Measurements from ENCODE around the gene ABCA3.
A peak's percentile ranks its signal among the peaks of the same experiment; 100 is the strongest.
"Not testable (repeated sequence)": the region's sequence is repeated elsewhere in the genome, so short reads cannot be mapped to it uniquely, and the experiment has no call there.

Gene ABCA3

DNA sequence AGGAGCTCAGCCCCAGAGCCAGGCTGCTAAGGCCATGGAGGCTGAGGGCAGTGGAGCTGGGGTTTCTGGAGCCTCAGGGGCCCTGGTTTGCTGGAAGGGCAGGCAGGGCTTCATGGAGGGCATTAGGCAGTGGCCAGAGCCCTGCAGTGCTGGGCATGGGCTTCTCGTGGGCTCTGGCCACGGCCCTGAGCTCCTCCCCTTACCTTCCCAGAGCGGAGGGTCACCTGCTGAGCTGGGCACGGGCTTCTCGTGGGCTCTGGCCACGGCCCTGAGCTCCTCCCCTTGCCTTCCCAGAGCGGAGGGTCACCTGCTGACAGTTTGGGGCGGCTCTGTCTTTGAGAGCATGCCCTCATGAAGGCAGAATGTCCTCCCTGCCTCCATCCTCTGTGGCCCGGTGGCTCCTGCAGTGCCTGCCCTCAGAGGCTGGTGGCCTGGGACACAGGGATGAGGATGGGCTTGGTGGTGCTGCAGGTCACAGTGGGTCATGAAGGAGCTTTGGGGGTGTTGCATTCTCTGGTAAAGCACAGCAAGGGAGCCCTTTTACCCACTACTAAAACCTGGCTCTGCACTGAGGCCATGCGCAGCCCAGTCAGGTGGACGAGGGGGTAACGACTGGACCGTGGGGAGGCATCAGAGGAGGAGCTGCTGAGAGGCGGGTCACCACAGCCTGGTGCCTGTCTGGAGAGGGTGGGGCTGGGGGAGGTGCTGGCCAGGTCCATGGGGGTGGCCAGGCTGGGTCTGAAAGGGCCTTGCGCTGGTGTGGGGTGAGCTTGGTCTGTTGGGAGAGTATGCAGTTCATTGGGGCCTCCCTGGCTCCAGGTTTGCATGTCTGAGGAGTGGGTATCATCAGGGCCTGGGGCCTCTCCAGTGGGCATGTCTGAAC, 69.7 kb downstream of the ABCA3 start:
- H3K9me3 ChIP-seq (ENCODE audit: control insufficient read depth, insufficient read depth, low read length), result no peaks in the 10 kb centered on the region
- H3K36me3 ChIP-seq (ENCODE audit: control insufficient read depth, insufficient read depth, low read length), result no peaks in the 10 kb centered on the region; the same call in 1 of the 2 replicates
- H3K27me3 ChIP-seq (ENCODE audit: control insufficient read depth, insufficient read depth, low read length), result no peaks in the 10 kb centered on the region
- DNase-seq (ENCODE audit: low read depth, low spot score), result no peak
- H3K4me1 ChIP-seq (ENCODE audit: control insufficient read depth, insufficient read depth, low read length), result no peaks in the 10 kb centered on the region
- H3K4me3 ChIP-seq (ENCODE audit: low read length), result no peak overlapping the region
- H3K27ac ChIP-seq (ENCODE audit: low read length), result no peak overlapping the region
- WGBS (ENCODE audit: insufficient coverage, insufficient read length), result no CpG with 5 or more reads among the region's 15 CpGs

DNA sequence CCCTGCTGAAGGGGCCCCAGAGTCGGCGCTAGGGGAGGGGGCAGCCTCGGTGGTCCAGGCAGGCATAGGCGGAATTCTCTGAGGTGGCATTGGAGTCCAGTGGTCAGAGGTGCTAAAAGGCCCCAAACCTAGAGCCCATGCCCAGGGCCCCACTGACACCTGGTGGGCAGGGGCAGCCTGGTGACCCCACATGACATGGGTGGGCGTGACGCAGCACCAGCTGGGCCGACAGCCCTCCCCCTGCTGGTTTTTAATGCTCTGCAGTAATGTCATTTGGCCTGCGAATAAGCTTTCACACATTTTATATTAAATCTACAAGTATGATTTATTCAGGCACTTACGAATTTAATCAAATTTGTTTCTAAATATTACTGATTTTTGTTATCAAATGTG, 70.5 kb downstream of the ABCA3 start:
- no peak overlapping the region for H3K27ac ChIP-seq (ENCODE audit: low read length)
- no peak for DNase-seq (ENCODE audit: low read depth, low spot score)
- WGBS (ENCODE audit: insufficient coverage, insufficient read length), result no CpG with 5 or more reads among the region's 9 CpGs

DNA sequence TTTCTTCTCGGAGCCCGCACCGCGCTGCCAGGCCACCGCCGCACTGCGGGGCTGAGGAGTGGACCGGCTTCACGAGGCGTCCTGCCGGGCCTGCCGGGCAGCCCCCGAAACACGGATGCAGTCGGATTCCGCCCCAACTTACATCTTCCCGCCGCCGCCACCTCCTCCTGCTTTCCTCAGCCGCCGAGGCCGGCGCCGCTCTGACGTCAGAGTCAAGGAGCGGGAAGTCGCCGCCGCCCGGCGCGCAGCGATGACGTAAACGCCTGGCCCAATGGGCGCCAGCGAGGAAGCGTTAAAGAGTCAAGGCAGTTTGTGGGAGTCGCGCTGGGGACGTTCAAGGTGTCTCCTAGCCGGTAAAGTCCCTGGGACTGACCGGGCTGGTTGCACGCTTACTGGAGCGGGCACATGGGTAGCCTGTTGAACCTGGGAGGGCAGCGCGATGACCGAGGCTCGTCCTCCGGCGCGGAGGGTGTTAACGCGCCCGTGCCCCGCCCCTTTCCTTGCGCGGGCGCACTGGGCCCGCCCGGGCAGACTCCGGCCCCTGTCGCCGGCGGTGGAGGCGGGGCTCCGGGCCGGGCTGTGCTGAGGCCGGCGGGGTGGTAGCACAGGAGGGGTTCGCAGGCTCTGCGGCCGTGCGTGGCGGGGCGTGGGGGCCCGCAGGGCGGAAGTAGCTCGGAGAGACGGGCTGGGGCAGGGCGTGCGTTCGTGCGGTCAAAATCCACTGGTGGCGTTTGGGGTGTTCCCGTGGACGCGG, 72.4 kb downstream of the ABCA3 start, which contains the start of gene RNPS1:
TSS of gene RNPS1 (minus strand) at position 214 of the 754 bp plus-strand sequence. CDS start 3,483 bp downstream, outside the sequence.
- Histone ChIP-seq H3K27me3 (ENCODE audit: control insufficient read depth, insufficient read depth, low read length) (no peaks in the 10 kb centered on the region), H3K36me3 (ENCODE audit: control insufficient read depth, insufficient read depth, low read length) (peaks cover 9% of the 10 kb centered on the region), H3K9me3 (ENCODE audit: control insufficient read depth, insufficient read depth, low read length) (no peaks in the 10 kb centered on the region), H3K4me1 (ENCODE audit: control insufficient read depth, insufficient read depth, low read length) (no peaks in the 10 kb centered on the region), H3K27ac (ENCODE audit: low read length) (no peak within 1 kb of the TSS), H3K4me3 (ENCODE audit: low read length) (peak within 1 kb of the TSS; percentile 53)
- peak; percentile 85 for DNase-seq (ENCODE audit: low read depth, low spot score)
- no CpG with 5 or more reads among the region's 88 CpGs for WGBS (ENCODE audit: insufficient coverage, insufficient read length)

More for the DNA sequence above, 70.5 kb downstream of the ABCA3 start:
- no peak overlapping the region for H3K4me3 ChIP-seq (ENCODE audit: low read length)
- no peaks in the 10 kb centered on the region for H3K4me1 ChIP-seq (ENCODE audit: control insufficient read depth, insufficient read depth, low read length)
- no peaks in the 10 kb centered on the region; the same call in 1 of the 2 replicates for H3K36me3 ChIP-seq (ENCODE audit: control insufficient read depth, insufficient read depth, low read length)
- H3K9me3 ChIP-seq (ENCODE audit: control insufficient read depth, insufficient read depth, low read length), result no peaks in the 10 kb centered on the region
- H3K27me3 ChIP-seq (ENCODE audit: control insufficient read depth, insufficient read depth, low read length), result no peaks in the 10 kb centered on the region

DNA sequence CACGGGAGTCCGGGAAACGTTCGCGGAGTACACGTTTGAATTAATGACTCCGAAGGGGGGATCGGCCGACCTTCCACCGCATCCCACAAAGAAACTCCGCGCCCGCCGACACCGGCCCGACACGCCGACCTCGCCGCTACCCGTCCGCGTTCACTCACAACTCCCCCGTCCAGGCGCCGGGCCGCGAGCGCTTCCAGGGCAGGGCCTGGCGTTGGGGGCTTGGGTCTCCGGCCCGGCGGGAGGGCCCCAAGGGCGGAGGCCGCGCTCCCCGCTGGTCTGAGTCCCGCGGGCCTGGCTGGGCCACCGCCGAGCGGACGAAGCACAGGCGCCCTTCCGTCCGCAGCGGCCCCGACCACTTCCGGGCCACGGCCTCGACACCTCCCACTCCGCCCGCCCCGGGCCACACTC, 73.0 kb downstream of the ABCA3 start:
- no CpG with 5 or more reads among the region's 54 CpGs for WGBS (ENCODE audit: insufficient coverage, insufficient read length)
- not testable (repeated sequence) for H3K4me1 ChIP-seq (ENCODE audit: control insufficient read depth, insufficient read depth, low read length); DNase-seq (ENCODE audit: low read depth, low spot score); H3K27ac ChIP-seq (ENCODE audit: low read length); H3K27me3 ChIP-seq (ENCODE audit: control insufficient read depth, insufficient read depth, low read length); H3K9me3 ChIP-seq (ENCODE audit: control insufficient read depth, insufficient read depth, low read length)
- Histone ChIP-seq H3K36me3 (ENCODE audit: control insufficient read depth, insufficient read depth, low read length) (peaks cover 15% of the 10 kb centered on the region), H3K4me3 (ENCODE audit: low read length) (peak overlapping the region; percentile 53)

DNA sequence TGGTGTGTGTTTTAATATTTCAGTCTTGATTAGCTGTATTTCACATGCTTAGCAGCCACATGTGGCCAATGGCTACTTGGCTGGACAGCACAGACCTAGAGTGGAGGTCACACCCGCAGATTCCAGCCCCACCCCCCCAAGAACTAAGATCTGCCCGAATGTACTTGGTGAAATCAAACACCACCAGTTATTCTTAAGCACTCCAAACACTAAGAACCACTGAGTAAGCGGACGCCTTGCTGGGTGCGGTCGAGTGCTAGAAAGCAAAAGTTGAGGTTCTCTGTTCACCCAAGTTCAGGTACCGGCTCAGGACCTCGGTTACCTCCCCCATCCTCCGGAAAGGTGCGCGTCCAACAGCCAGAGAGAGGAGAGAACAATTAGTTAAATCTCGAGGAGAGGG, 73.6 kb downstream of the ABCA3 start:
- not testable (repeated sequence) for H3K27me3 ChIP-seq (ENCODE audit: control insufficient read depth, insufficient read depth, low read length); DNase-seq (ENCODE audit: low read depth, low spot score); H3K9me3 ChIP-seq (ENCODE audit: control insufficient read depth, insufficient read depth, low read length); H3K27ac ChIP-seq (ENCODE audit: low read length); H3K4me1 ChIP-seq (ENCODE audit: control insufficient read depth, insufficient read depth, low read length)
- WGBS (ENCODE audit: insufficient coverage, insufficient read length), result no CpG with 5 or more reads among the region's 12 CpGs
- peaks cover 21% of the 10 kb centered on the region for H3K36me3 ChIP-seq (ENCODE audit: control insufficient read depth, insufficient read depth, low read length)
- H3K4me3 ChIP-seq (ENCODE audit: low read length), result peak overlapping the region; percentile 53; the same call in 1 of the 2 replicates

DNA sequence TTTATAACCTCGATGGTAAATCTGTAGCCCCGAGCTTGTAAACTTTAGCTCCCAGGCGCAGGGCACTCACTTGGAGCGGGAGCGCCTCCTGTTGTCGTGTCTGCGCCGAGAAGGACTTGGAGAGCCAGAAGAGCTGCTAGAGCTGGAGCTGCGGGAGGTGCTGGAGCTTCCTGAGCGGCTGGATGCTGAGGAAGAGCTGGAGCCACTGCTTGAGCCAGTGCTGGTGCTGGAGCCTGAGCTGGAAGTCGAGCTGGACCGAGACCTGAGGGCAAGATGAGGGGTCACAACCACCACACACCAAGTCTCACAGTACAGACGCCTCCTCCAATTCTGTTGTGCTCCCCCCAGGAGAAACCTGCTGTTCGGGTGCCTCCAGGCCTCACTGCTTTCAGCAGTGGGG, 77.5 kb downstream of the ABCA3 start:
- H3K27me3 ChIP-seq (ENCODE audit: control insufficient read depth, insufficient read depth, low read length), result not testable (repeated sequence)

DNA sequence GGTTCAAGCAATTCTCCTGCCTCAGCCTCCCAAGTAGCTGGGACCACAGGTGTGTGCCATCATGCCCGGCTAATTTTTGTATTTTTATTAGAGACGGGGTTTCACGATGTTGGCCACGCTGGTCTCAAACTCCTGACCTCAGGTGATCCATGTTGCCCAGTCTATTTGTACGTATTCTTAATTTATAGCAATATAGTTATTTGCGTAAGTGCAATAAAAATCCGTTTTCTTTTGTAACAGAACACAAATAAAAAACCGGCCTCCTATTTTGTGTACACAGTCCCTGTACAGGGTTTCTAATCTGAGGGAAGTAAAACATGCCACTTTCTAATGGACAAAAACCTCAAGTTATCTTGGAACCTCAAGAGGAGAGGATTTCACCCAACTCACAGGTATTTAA, 80.3 kb downstream of the ABCA3 start:
- Histone ChIP-seq H3K27me3 (ENCODE audit: control insufficient read depth, insufficient read depth, low read length) (no peaks in the 10 kb centered on the region), H3K27ac (ENCODE audit: low read length) (no peak overlapping the region), H3K4me3 (ENCODE audit: low read length) (no peak overlapping the region), H3K36me3 (ENCODE audit: control insufficient read depth, insufficient read depth, low read length) (peaks cover 49% of the 10 kb centered on the region), H3K4me1 (ENCODE audit: control insufficient read depth, insufficient read depth, low read length) (no peaks in the 10 kb centered on the region), H3K9me3 (ENCODE audit: control insufficient read depth, insufficient read depth, low read length) (no peaks in the 10 kb centered on the region)
- no peak for DNase-seq (ENCODE audit: low read depth, low spot score)
- no CpG with 5 or more reads among the region's 8 CpGs for WGBS (ENCODE audit: insufficient coverage, insufficient read length)

More for the DNA sequence above, 77.5 kb downstream of the ABCA3 start:
- no CpG with 5 or more reads among the region's 14 CpGs for WGBS (ENCODE audit: insufficient coverage, insufficient read length)
- not testable (repeated sequence) for H3K9me3 ChIP-seq (ENCODE audit: control insufficient read depth, insufficient read depth, low read length); DNase-seq (ENCODE audit: low read depth, low spot score); H3K4me1 ChIP-seq (ENCODE audit: control insufficient read depth, insufficient read depth, low read length); H3K4me3 ChIP-seq (ENCODE audit: low read length); H3K27ac ChIP-seq (ENCODE audit: low read length)
- H3K36me3 ChIP-seq (ENCODE audit: control insufficient read depth, insufficient read depth, low read length), result peaks cover 26% of the 10 kb centered on the region

DNA sequence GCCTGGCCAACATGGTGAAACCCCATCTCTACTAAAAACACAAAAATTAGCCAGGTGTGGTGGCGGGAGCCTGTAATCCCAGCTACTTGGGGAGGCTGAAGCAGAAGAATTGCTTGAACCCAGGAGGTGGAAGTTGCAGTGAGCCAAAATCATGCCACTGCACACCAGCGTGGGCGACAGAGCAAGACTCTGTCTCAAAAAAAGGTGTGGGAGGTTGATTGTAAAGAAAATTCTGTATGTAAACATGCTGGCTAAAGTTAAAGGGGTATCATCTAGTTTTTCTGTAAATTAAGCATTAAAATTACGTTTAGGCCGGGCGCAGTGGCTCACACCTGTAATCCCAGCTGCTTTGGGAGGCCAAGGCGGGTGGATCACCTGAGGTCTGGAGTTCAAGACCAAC, 82.0 kb downstream of the ABCA3 start:
- H3K36me3 ChIP-seq (ENCODE audit: control insufficient read depth, insufficient read depth, low read length), result peaks cover 49% of the 10 kb centered on the region
- not testable (repeated sequence) for H3K27ac ChIP-seq (ENCODE audit: low read length); H3K4me1 ChIP-seq (ENCODE audit: control insufficient read depth, insufficient read depth, low read length); DNase-seq (ENCODE audit: low read depth, low spot score); H3K9me3 ChIP-seq (ENCODE audit: control insufficient read depth, insufficient read depth, low read length); H3K4me3 ChIP-seq (ENCODE audit: low read length); H3K27me3 ChIP-seq (ENCODE audit: control insufficient read depth, insufficient read depth, low read length)
- WGBS (ENCODE audit: insufficient coverage, insufficient read length), result no CpG with 5 or more reads among the region's 7 CpGs

DNA sequence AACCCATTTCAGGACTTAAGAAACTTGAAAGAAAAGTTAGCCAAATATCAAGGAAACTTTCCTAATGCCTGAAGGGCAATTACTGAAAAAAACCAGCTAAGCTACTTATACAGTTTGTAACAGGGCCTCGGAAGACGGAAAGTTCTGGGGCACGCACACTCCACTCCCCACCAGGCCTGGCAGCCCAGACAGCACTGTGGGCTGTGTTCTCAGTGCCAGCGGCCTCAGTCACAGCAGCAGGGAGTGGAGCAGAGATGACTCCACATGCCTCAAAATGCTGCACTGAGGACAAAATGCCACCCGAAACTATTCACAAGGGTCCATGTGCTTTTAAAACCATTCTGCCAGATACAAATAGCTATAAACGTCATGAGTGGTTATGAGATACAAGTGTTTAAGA, 82.8 kb downstream of the ABCA3 start:
- H3K27ac ChIP-seq (ENCODE audit: low read length), result no peak overlapping the region
- no peaks in the 10 kb centered on the region for H3K27me3 ChIP-seq (ENCODE audit: control insufficient read depth, insufficient read depth, low read length)
- no peak for DNase-seq (ENCODE audit: low read depth, low spot score)
- H3K36me3 ChIP-seq (ENCODE audit: control insufficient read depth, insufficient read depth, low read length), result peaks cover 45% of the 10 kb centered on the region
- no peaks in the 10 kb centered on the region for H3K9me3 ChIP-seq (ENCODE audit: control insufficient read depth, insufficient read depth, low read length)
- H3K4me1 ChIP-seq (ENCODE audit: control insufficient read depth, insufficient read depth, low read length), result no peaks in the 10 kb centered on the region
- H3K4me3 ChIP-seq (ENCODE audit: low read length), result no peak overlapping the region
- WGBS (ENCODE audit: insufficient coverage, insufficient read length), result no CpG with 5 or more reads among the region's 6 CpGs

DNA sequence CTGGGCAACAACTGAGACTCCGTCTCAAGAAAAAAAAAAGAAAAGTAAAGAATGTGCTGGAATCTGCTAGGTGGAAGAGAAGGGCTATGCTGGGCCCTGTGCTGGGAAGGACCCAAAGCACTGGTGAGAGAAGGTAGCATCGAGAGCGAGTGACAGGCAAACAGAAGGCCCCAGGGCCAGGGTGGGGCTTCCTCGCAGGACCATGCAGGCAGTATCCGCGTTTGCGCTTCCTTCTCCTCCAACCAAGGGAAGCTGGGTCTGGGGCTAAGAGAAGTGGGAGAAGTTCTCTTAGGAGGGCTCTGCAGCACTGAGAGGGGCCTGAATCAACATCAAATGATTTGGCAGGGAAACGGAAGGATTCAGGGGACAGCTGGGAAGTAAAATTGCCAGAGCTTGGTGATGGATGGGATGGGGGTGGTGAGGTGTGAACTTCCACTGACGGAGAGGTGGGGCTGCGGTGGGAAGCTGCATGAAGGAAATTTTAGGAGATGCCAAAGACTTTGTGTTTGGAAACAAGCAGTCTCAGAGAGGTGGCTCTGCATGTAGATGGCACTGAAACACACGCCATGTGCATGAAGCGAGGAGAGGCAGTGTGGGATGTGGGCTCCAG, 83.9 kb downstream of the ABCA3 start:
- peaks cover 36% of the 10 kb centered on the region for H3K36me3 ChIP-seq (ENCODE audit: control insufficient read depth, insufficient read depth, low read length)
- H3K27me3 ChIP-seq (ENCODE audit: control insufficient read depth, insufficient read depth, low read length), result no peaks in the 10 kb centered on the region
- no peak overlapping the region for H3K4me3 ChIP-seq (ENCODE audit: low read length)
- WGBS (ENCODE audit: insufficient coverage, insufficient read length), result no CpG with 5 or more reads among the region's 12 CpGs
- H3K4me1 ChIP-seq (ENCODE audit: control insufficient read depth, insufficient read depth, low read length), result no peaks in the 10 kb centered on the region
- H3K9me3 ChIP-seq (ENCODE audit: control insufficient read depth, insufficient read depth, low read length), result no peaks in the 10 kb centered on the region
- H3K27ac ChIP-seq (ENCODE audit: low read length), result no peak overlapping the region
- DNase-seq (ENCODE audit: low read depth, low spot score), result no peak
